Right kidney (tissue), 1 donor: ENCODE results near the gene DNMBP.
A peak's percentile ranks its signal among the peaks of the same experiment; 100 is the strongest.
"Not testable (repeated sequence)": the region's sequence is repeated elsewhere in the genome, so short reads cannot be mapped to it uniquely, and the experiment has no call there.

ENCODE experiments used
- DNase-seq: peaks from one replicate; pipeline ENCODE4 v3.0.0-alpha.2; 2016

The DNMBP gene

DNA sequence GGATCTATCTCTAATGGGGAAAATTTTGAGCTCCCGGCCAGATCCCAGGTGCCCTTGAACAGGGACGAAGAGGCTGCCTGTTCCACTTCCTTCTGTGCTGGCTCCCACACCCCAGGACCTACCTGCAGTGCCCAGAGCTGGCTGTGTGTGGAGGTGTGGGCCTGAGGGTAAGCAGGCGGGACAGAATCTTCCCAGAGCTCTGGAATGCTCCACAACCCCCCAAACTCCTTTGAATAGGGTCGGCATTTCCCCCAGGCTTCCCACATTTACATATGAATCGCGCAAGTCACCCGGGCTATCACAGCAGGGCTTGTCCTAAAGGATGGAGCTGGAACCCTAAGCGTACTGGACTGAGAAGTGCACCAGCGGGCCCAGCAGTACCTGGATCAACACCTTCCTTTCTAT, 95.9 kb downstream of the DNMBP start:
- DNase-seq, result peak; percentile 66

DNA sequence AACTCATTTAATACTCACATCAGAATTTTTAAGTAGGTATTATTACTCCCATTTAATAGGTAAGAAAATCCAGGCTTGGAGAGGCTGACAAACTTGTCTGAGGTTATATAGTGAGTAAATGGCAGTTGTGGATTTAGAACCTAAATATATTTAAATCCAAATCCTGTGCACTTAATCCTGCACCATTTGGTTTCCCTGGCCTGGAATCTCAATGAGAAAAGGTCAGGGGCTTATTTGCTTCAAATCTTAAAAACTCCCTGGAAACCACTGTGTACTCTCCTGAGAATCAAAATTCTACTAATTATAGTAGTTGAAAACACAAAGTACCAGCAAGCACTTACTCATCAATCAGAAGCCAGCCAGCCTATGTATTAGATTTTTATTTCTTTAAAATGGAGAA, 97.7 kb downstream of the DNMBP start:
- DNase-seq, result no peak

DNA sequence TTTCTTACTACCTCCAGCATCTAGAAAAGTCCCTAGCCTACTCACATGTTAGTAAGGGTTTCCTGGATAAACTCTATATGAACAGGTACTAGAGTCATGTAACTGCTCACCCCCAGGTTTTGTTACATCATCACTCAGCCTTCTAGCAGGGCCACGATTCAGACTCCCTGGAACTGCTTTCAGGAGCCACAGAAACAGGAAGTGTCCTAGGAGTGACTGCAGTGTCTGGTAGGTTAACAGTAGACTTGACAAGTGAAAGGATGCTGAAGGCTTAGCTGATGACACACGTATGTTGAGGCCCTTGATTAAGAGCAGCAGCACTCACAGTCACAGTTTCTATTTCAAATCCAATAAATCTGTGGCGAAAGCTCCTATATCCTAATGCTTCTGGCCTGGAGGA, 101.2 kb downstream of the DNMBP start:
- no peak for DNase-seq

DNA sequence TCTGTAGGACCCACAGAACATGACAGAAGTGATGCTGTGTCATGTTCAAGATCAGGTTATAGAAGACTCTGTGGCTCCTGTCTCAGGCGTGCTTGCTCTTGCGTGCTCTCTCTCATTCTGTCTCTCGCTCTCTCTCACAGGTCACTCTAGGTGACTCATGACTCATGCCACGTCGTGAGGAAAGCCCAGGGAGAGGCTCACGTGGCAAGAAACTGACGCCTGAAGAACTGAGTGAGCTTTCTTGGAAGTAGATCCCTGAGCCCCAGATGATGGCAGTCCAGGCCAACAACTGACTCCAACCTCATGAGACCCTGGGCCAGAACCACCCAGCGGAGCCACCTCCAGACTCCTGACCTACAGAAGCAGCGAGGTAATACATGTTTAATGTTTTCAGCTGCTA, 103.3 kb downstream of the DNMBP start:
- DNase-seq, result no peak

DNA sequence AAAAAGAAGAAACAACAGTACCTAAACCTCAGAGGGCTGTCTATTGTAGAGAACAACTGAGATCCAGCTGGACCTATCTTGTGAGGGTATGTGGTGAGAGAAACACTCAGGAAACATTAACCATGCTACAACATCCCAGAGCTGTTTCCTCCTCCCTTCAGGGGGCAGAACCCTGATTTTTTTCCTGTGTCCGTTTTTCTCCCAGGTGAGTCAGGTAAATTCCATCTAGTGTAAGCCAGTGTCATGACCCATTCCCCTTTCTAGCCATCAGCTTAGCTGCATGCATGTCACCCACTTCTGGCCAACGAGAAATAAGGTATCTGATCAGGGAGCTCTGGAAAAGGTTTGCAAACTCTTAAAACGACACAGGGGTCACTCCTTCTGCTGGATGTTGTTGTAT, 103.8 kb downstream of the DNMBP start:
- no peak for DNase-seq

DNA sequence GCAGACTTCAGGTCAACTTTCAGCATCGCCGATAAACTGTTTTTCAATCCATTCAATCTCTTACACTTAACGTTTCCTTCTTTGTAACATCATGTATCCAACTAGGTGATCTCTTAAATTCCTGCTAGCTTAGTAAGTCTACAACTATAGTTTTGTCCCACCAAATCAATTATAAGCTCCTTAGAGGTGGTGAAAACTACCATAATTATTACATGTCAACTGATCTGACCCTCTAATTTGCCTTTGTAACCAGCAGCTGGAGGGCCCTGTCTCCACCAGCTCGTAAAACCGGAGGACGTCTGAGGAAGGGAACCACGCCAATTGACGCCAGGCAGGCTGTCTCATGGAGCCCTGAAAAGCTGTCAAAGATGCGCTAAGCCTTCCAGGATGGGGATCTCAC, 113.9 kb downstream of the DNMBP start:
- no peak for DNase-seq

DNA sequence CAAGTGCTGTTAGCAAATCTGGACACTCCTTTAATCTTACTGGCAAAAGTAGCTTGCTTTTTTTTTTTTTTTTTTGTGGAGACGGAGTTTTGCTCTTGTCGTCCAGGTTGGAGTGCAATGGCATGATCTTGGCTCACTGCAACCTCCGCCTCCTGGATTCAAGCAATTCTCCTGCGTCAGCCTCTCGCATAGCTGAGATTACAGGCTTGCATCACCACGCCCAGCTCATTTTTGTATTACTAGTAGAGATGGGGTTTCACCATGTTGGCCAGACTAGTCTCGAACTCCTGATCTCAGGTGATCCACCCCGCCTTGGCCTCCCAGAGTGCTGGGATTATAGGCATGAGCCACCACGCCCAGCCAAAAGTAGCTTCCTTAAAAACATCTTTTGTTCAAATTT, 114.7 kb downstream of the DNMBP start:
- not testable (repeated sequence) for DNase-seq

DNA sequence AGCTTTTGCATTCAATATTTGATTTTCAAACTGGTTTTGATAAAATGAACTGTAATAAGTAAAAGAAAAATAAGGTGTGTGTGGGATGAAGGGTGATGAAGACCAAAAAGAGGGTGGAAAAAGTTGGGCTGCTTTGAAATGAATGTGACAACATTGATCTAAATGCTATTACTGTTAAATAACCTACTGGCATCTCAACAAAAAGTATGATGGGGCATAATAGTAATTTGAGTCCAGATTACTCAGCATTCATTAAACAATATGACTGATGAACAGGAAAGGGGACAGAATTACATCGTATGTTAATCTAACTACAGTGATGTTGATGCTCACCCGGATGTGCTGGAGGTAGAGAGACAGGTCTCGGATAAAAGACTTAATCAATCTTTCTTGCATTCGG, 115.1 kb downstream of the DNMBP start:
- no peak for DNase-seq

DNA sequence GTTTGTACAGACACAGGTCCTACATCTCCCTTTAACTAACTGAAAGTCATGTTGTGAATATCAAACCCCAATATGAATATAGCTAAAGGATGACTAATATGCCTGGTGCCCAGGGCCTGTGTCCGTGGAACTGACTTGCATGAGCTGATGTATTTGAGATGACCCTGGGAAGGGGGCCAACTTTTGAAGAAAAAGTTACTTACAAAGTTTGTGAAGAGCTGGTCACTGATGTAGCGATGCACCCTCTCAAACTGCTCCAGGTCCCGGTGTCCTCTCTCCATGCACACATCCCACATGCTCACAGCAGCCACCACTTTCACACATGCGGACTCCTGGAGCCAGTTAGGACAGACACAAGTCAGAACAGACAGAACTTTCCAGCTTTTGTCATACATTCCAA, 121.1 kb downstream of the DNMBP start:
- DNase-seq, result no peak

DNA sequence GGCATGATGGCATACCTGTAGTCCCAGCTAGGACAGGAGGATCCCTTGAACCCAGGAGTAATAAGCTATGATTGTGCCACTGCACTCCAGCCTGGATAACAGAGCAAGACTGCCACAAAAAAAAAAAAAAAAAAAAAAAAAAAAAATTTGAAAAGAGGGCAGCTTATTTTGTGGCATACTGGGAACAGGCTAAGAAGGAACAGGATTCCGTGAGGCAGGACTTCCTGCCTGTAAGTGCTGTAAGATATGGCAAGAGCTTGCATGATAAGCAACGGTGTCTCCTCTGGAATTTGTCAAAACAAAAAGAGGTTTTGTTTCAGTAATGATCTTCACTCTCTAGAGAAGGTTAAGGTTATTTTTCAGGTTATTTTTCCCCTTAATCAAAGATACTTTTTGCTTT, 126.2 kb downstream of the DNMBP start:
- no peak for DNase-seq

DNA sequence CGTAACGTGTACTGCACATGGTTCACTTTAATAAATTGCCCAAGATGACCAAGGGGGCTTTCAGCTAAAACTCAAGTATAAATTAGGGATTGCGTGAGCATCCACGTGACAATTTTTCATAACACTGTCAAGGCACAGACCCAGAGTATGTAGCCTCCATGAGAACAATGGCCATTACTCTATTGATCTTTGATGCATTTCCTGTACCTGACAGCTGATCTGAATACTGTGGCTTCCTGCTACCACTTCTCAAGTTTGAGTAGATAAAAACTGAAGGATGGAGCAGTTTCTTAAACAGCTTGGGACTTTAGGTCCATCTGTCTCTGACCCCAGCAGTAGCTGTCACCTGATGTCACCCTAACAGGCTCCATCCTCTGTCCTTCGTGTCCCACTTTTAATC, 128.4 kb downstream of the DNMBP start:
- no peak for DNase-seq

DNA sequence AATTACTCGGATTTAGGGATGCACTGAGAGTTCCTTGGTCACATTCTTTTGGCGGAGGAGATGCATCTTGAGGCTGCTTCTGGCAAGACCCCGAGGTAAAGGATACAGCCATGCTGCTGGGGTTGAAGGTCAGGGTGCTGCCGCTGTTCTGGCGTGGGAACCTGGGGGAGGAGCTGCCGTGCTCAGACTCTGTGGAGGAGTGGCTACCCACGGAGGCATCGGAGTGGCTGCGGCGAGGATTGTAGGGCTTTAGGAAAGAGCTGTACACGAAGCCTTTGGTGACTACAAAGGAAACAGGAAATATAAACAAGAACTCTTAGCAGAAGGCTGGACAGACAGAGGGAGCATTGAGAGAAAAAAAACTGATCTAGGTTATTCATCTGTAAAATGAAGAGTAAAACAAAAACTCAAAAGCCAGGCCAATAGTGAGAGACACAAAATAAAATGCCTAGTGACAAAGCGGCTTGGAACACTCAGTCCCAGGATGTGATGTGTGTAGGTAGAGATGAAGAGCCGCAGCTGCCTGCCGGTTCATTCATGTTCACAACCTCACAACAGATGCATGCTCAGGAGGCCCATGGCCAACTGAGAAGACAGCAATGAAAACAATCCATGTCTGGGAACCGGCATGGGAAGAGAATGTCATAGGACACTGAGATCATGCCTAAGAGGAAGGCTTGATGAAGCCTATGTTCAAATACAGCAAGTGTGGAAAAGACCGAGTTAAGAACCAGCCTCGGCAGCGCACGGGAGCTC, 129.5 kb downstream of the DNMBP start:
- DNase-seq, result no peak

DNA sequence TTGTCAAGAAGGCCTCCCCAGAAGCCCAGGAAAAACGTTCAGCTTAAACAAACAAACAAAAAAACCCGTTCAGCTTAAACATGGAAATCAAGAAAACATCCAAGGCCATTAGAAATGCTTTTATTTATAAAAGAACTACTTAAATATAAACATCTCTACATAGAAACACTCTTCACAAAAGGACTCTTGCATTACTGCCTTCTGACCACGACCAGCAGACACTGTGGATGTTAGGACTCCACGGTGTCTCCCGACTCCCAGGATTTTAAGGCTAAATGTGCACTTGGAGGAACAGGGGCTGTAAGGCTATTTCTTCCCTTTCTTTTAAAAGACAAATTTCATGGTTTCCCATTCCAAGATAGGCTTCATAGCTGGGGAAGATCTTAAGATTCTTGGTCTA, 134.3 kb downstream of the DNMBP start:
- no peak for DNase-seq

DNA sequence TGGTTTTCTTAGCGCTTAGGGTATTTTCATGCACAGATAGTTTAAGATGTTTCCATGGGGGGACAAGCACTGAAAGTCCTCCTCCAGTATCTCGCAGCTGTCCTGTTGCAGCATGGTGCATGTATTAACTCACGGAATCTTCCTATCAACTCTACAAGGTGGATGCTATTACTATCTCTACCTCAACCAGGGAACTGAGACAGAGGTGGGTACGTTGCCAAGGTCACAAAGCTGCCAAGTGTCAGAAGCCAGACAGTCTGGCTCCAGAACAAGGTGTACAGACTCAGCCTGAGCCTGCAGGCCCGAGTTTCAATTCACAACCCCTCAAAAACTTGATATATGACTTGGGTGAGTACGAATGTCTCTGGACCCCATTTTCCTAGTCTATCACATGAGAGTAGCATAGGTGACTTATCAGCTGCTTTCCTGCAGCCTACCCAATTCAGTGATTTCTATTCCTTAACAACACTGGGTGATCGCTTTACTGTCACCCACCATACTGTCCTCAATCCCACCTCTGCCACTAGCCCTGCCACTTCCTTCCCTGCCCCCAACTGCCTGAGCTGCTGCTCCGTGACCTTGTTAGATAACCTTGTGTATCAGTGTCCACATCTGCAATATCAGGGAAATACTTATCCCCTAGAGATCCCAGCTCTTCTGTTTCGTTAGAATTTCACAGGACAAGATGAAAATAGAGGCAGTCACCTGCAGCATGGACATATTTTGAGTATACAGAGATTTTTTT, 135.2 kb downstream of the DNMBP start:
- DNase-seq, result no peak

DNA sequence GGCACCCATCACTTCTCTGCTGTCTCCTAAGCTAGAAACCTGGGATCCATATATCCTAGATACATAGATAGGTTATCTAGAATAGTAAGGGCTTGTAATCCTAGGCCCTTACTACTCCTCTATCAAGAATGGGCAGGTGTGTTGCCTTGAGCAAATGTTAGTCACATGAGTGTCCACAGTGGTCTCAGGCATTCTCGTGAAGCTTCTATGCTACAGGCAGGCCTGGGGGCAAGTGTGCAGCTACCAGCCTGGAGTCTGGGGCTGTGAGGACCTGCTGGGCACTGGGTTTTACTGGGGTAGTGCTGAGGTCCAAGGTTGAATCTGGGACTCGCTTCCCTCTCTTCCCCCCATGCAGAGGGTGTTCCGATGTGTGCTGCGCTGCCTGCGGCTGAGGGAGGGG, 135.9 kb downstream of the DNMBP start:
- DNase-seq, result no peak

DNA sequence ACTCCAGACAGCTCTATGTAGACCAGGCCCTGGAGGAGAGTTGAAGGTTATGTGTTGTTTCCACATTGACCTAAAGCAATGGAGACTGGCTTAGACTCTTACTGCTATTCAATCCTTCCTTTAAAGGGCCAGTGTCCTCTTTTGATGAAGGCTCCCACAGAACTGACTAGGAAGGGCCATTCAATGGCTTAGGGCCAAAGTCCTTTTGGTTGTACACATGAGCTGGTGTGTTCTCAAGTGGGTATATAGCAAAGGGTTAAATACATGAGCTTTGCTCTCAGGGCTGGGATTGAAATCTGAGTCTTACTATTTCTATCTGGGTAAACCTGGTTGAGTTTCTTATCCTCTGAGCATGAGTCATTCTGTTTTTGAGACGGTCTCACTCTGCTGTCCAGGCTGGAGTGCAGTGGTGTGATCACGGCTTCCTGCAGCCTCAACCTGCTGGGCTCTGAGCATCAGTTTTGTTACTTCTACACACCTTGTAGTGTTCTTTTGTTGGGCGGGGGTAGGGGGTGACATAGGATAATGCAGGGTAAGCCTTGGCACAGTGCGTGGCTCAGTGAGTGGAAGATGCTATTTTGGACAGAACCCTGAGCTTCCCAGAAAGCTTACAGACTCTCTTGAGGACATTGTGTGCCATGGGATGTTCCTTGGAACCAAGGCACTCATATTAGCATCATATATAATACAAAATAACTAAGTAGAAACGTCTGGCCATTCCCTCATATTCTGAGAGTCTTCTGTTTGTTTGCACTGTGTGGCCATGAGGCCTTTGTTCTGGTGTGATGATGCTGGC, 137.2 kb downstream of the DNMBP start:
- no peak for DNase-seq

DNA sequence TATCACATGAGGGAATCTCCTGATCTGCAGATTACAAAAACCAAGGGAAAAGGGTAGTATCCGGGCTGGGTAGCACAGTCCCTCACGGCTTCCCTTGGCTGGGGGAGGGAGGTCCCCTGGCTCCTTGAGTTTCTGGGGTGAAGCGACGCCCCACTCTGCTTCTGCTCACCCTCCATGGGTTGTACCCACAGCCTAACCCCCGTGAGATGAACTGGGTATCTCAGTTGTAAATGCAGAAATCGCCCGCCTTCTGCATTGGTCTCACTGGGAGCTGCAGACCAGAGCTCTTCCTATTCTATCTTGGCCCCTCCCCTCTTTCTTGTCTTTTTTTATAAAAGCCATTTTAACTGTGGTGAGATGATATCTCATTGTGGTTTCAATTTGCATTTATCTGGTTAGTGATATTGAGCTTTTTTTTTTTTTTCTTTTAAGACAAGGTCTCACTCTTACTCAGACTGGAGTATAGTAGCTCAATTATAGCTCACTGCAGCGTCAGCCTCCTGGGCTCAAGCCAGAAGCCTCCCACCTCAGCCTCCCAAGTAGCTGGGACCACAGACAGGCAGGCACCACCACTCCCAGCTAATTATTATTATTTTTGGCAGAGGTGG, 139.5 kb downstream of the DNMBP start:
- DNase-seq, result no peak

DNA sequence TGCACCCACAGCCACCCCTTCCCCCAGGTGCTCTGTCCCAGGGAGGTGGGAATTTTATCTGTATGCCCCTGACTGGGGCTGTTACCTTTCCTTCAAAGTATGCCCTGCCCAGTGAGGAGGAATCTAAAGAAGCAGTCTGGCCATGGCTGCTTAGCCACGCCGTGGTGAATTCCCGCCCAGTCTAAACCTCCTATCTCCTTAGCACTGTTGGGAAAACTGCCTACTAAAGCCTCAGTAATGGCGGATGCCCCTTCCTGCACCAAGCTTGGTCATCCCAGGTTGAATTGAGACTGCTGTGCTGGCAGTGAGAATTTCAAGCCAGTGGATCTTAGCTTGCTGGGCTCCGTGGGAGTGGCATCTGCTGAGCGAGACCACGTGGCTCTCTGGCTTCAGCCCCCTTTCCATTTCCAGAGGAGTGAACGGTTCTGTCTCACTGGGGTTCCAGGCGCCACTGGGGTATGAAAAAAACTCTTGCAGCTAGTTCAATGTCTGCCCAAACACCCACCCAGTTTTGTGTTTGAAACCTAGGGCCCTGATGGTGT, 140.1 kb downstream of the DNMBP start:
- no peak for DNase-seq

DNA sequence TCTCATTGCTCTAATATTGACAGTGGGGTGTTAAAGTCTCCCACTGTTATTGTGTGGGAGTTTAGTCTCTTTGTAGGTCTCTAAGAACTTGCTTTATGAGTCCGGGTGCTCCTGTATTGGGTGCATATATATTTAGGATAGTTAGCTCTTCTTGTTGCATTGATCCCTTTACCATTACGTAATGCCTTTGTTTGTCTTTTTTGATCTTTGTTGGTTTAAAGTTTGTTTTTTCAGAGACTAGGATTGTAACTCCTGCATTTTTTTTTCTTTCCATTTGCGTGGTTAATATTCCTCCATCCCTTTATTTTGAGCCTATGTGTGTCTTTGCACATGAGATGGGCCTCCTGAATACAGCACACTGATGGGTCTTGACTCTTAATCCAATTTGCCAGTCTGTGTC, 142.5 kb downstream of the DNMBP start:
- not testable (repeated sequence) for DNase-seq

DNA sequence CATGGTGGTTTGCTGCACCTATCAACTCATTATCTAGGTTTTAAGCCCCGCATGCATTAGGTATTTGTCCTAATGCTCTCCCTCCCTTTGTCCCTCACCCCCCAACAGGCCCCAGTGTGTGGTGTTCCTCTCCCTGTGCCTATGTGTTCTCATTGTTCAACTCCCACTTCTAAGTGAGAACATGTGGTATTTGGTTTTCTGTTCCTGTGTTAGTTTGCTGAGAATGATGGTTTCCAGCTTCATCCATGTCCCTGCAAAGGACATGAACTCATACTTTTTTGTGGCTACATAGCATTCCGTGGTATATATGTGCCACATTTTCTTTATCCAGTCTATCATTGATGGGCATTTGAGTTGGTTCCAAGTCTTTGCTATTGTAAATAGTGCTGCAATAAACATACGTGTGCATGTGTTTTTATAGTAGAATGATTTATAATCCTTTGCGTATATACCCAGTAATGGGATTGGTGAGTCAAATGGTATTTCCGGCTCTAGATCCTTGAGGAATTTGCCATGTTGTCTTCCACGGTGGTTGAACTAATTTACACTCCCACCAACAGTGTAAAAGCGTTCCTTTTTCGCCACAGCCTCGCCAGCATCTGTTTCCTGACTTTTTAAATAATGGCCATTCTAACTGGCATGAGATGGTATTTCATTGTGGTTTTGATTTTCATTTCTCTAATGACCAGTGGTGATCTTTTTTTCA, 146.1 kb downstream of the DNMBP start:
- DNase-seq, result not testable (repeated sequence)

DNA sequence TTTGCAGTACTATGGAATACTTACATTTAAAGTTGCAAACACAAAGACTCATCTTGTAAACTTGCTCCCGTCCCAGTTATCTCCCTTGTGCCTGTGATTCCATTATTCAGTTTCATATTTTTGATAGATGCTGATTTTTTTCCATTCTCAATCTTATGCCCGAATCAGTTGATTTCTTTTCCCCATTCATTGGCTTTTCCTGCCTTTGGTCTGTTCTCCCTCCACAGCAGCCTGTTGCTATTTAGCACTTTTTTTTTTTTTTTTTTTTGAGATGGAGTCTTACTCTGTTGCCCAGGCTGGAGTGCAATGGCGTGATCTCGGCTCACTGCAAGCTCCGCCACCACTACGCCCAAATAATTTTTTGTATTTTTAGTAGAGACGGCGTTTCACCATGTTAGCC, 149.3 kb downstream of the DNMBP start:
- no peak for DNase-seq

DNA sequence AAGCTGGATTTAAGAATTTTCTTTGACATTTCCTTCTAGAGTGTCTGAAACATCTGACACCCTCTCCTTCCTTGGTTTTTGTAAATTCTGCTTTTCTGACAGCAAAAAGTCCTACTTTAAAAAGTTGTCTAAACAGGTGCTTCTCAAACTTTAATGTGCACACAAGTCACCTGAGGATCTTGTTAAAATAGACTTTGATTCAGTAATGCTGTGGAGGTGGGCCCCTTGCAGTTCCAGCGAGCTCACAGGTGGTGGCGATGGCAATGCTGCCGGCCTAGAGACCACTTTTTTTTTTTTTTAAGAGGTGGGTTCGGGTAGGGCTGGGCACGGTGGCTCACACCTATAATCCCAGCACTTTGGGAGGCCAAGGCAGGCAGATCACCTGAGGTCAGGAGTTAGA, 150.2 kb downstream of the DNMBP start:
- no peak for DNase-seq
